HEK293T (cell line): ENCODE measurements around the gene PCGF3.

ENCODE experiments used
- FOXA1 ChIP-seq: fragments of 450-650 bp; IDR thresholded peaks from 2 replicates; pipeline ENCODE4 v1.6.1; 2016; ENCODE audit warnings: mild to moderate bottlenecking
- FOXK2 ChIP-seq: fragments of 450-650 bp; IDR thresholded peaks from 2 replicates; pipeline ENCODE4 v1.6.1; 2016; ENCODE audit warnings: mild to moderate bottlenecking
- FOXM1 ChIP-seq: fragments of 450-650 bp; IDR thresholded peaks from 2 replicates; pipeline ENCODE4 v1.6.1; 2017; ENCODE audit warnings: mild to moderate bottlenecking, borderline replicate concordance
- ZNF384 ChIP-seq: fragments of 450-650 bp; IDR thresholded peaks from 2 replicates; pipeline ENCODE4 v1.6.1; 2016

GRCh38 chr4:795726-796119, 90.1 kb downstream of the PCGF3 start:
- TF ChIP-seq FOXM1 = no peak
- TF ChIP-seq FOXK2 = no peak
- TF ChIP-seq ZNF384 = no peak
- TF ChIP-seq FOXA1 = no peak
